HG02759 (cell line): ENCODE measurements around the gene CDR2.
"Not testable (repeated sequence)": the region's sequence is repeated elsewhere in the genome, so short reads cannot be mapped to it uniquely, and the experiment has no call there.

Experiments
- ATAC-seq: cut with Tn5 transposase; IDR thresholded peaks from one replicate; pipeline ENCODE4 v1.9.1; 2021; ENCODE audit warnings: mild to moderate bottlenecking, moderate library complexity; ENCODE audit not compliant: unreplicated experiment

CDR2 gene

GRCh38 chr16:22311520-22311919 is 62.9 kb downstream of the CDR2 start:
- no peak for ATAC-seq

GRCh38 chr16:22308824-22309520 is 65.4 kb downstream of the CDR2 start:
- no peak for ATAC-seq

- no peak for ATAC-seq
Observed at GRCh38 chr16:22307838-22308237, 66.6 kb downstream of the CDR2 start.

- ATAC-seq: no peak
Observed at GRCh38 chr16:22306788-22307187, 67.6 kb downstream of the CDR2 start.

GRCh38 chr16:22304411-22304810 is 70.0 kb downstream of the CDR2 start:
- no peak for ATAC-seq

GRCh38 chr16:22302776-22303363 is 71.5 kb downstream of the CDR2 start:
- no peak for ATAC-seq

- not testable (repeated sequence) for ATAC-seq
Observed at GRCh38 chr16:22301423-22301822, 73.0 kb downstream of the CDR2 start.

GRCh38 chr16:22300427-22301071 is 73.9 kb downstream of the CDR2 start:
- no peak for ATAC-seq

- no peak for ATAC-seq
Observed at GRCh38 chr16:22299036-22299435, 75.4 kb downstream of the CDR2 start.

GRCh38 chr16:22297871-22298733 is 76.3 kb downstream of the CDR2 start:
- ATAC-seq: peak; percentile 32

- peak; percentile 90 for ATAC-seq
Observed at GRCh38 chr16:22297114-22297870, 77.1 kb downstream of the CDR2 start, which contains the start of gene POLR3E. POLR3E (plus strand) TSS chr16:22297409; CDS start chr16:22302969, 5,560 bp downstream.

- no peak for ATAC-seq
Observed at GRCh38 chr16:22296225-22297113, 78.0 kb downstream of the CDR2 start.
